Kidney epithelial cell (primary cell): ENCODE data around the gene TMEM126A. TPM values are rescaled to one million over a fixed set of nuclear protein-coding genes. Genes with fewer than 3 reads are reported as not detected.

Experiments used
- DNase-seq: peaks from one replicate; pipeline ENCODE4 v3.0.0-alpha.2; 2010; ENCODE audit warnings: low read depth
- H3K27me3 ChIP-seq: 2 replicates; pipeline ENCODE4 v1.6.0; 2011; ENCODE audit warnings: low read length; ENCODE audit not compliant: control insufficient read depth, insufficient read depth
- H3K36me3 ChIP-seq: 2 replicates; pipeline ENCODE4 v1.5.1; 2011; ENCODE audit warnings: low read length; ENCODE audit not compliant: control insufficient read depth, insufficient read depth
- H3K4me3 ChIP-seq: 2 replicates; pipeline ENCODE4 v1.5.1; 2011; ENCODE audit warnings: low read depth, mild to moderate bottlenecking, control low read depth, low read length
- CTCF ChIP-seq: IDR thresholded peaks from 2 replicates; pipeline ENCODE4 v1.5.1; 2011; ENCODE audit warnings: mild to moderate bottlenecking, moderate library complexity, low read length, control low read depth, inconsistent platforms; ENCODE audit not compliant: insufficient read depth, poor library complexity, severe bottlenecking
- total RNA-seq: library from RNA; depleted of rRNA; stranded (reverse); fragments of >200 nt; gene quantifications from 2 replicates; pipeline ENCODE4 v1.2.3, GENCODE V29; 2015

The TMEM126A gene
- total RNA-seq, 1 donor from 2014 or later: 34.8 TPM

GRCh38 chr11:85698195-85698594 is 50.4 kb downstream of the TMEM126A start:
- Histone ChIP-seq H3K4me3 (no peak overlapping the region), H3K27me3 (no peaks in the 10 kb centered on the region), H3K36me3 (no peaks in the 10 kb centered on the region)
- no peak for DNase-seq
- TF ChIP-seq CTCF: no peak

GRCh38 chr11:85699957-85700741 is 52.4 kb downstream of the TMEM126A start:
- H3K36me3 ChIP-seq: no peaks in the 10 kb centered on the region
- no peaks in the 10 kb centered on the region for H3K27me3 ChIP-seq
- DNase-seq: no peak
- H3K4me3 ChIP-seq: no peak overlapping the region
- TF ChIP-seq CTCF: no peak

GRCh38 chr11:85704967-85705366 is 57.2 kb downstream of the TMEM126A start:
- no peak for TF ChIP-seq CTCF
- no peaks in the 10 kb centered on the region for H3K36me3 ChIP-seq
- no peak overlapping the region for H3K4me3 ChIP-seq
- no peak for DNase-seq
- H3K27me3 ChIP-seq: no peaks in the 10 kb centered on the region

- Histone ChIP-seq H3K36me3 (no peaks in the 10 kb centered on the region), H3K4me3 (no peak overlapping the region), H3K27me3 (no peaks in the 10 kb centered on the region)
- no peak for DNase-seq
- TF ChIP-seq CTCF: no peak
These were observed 58.0 kb downstream of the TMEM126A start for GRCh38 chr11:85705800-85706199.

Other genes starting within 250 kb of the TMEM126A start
- 0.75 and 1.8 TPM in 2 replicates for gene DLG2, start 20.6 kb upstream of the TMEM126A start, total RNA-seq
- gene TMEM126B, start 19.4 kb upstream of the TMEM126A start, total RNA-seq: 53.1 and 71.7 TPM in 2 replicates
- gene CREBZF, start 17.2 kb downstream of the TMEM126A start, total RNA-seq: 21.4 and 24.7 TPM in 2 replicates
- 2.0 and 2.2 TPM in 2 replicates for gene CCDC89, start 38.2 kb downstream of the TMEM126A start, total RNA-seq
- 7.5 and 10.5 TPM in 2 replicates for gene SYTL2, start 163.2 kb downstream of the TMEM126A start, total RNA-seq
- gene CCDC83, start 207.4 kb downstream of the TMEM126A start, total RNA-seq: not detected in 2 replicates